GM18519 (cell line): ENCODE measurements around the gene RPL5.

Experiments
- ATAC-seq: cut with Tn5 transposase; IDR thresholded peaks from one replicate; pipeline ENCODE4 v1.9.1; 2021; ENCODE audit warnings: mild to moderate bottlenecking, moderate library complexity; ENCODE audit not compliant: unreplicated experiment, low FRiP score

RPL5 gene

GRCh38 chr1:92817986-92818764 is 13.7 kb upstream of the RPL5 start:
- no peak for ATAC-seq

GRCh38 chr1:92820024-92820423 is 11.8 kb upstream of the RPL5 start:
- no peak for ATAC-seq

DNA sequence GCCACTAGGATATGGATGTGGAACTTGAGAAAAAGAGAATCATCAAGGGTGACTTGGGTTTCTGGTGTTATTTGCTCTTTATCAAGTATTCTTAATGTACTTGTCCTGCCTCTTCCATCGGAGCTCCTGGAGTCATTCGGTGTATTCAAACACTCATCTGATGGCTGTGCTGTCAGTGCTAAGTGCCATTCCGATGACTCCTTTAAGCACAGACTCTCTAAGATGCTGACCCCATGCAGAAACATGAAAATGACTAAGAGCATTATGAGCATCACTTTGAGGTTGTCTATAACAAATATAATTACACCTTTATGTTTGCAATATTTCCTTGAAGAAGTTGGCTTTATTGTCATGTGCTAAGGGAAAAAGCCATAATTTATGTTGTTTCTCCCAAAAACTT is 11.3 kb upstream of the RPL5 start:
- no peak for ATAC-seq

GRCh38 chr1:92822879-92823278 is 9.0 kb upstream of the RPL5 start:
- no peak for ATAC-seq

DNA sequence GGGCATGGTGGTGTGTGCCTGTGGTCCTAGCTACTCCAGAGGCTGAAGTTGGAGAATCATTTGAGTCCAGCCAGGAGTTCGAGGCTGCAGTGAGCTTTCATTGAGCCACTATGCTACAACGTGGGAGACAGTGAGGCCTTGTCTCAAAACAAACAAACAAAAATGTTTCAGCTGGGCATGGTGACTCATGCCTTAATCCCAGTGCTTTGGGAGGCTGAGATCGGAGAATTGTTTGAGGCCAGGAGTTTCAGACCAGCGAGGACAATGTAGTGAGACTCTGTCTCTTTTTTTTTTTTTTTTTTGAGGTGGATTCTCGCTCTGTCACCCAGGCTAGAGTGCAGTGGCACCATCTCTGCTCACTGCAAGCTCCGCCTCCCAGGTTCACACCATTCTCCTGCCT is 5.0 kb upstream of the RPL5 start:
- ATAC-seq: no peak

DNA sequence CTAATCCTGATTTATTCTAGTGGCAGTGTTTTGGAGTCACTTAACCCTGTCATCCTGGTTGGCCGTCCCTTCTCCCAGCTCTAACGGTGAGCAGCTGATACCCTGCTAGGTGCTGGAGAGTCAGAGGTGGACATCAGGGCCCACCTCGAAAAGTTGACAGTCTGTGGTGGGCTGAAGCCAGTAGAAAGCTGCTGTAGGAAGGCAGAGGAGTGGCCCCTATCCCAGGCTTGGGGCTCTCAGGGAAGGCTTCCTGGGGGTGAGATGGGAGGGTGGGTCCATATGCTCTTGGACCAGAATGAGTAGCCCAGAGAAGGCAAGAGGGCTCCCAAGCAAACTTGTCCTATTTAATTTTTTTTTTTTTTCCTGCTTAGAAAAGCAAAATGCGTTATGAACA is 475 bp upstream of the RPL5 start:
- no peak for ATAC-seq

- ATAC-seq: no peak
Measured at GRCh38 chr1:92832537-92833114, 786 bp downstream of the RPL5 start.

DNA sequence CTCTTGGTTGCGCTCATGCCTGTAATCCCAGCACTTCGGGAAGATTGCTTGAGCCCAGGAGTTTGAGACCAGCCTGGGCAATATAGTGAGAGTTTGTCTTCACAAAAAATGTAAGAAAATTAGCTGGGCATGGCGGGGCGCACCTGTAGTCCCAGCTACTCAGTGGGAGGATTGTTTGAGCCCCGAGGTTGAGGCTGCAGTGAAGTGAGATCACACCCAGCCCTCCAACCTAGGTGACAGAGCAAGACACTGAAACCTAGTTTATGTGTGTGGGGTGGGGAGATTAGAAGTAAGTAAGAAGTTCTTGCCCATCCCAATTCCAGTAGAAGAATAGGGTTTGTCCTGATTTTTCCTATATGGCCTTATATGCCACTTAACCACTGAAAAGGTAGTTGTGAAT is 2.0 kb downstream of the RPL5 start:
- no peak for ATAC-seq

GRCh38 chr1:92834617-92835016 is 2.8 kb downstream of the RPL5 start:
- ATAC-seq: no peak

DNA sequence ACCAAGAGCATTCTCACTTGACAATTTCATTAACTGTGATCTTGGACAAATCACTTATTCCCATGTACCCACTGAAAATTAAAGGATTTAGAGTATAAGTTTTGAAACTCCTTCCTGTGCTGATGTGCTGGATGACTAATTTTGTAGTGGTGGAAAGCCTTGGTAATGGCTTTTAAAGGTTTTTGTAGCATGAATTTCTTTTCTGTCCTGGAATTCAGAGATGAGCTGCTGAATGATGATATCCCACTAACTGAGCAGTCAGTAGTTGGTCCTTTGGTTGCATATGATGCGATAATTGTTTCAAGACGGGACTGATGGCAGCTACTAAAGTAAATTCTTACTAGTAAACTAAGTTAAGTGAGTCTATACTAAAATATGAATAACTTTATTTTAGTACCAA is 5.2 kb downstream of the RPL5 start:
- ATAC-seq: no peak

- no peak for ATAC-seq
Measured at GRCh38 chr1:92838519-92838918, 6.7 kb downstream of the RPL5 start.

DNA sequence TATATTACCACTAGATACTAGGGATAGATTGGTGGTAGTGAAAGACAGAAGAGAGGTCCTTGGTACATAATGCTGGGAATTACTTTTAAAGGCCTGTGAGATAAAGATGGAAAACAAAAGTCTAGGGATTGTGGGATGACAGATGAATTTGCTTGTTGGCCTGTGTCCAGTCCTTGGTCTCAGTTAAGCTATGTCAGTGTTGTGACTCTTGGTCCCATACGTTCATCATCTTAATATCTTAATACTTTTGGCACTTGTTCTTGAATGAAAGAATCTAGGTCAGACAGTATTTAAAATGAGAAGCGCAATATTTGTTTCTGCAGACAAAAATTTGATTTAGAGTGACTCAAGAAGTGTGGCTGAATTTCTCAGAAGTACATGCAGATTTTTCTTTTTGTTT is 7.6 kb downstream of the RPL5 start:
- ATAC-seq: no peak

DNA sequence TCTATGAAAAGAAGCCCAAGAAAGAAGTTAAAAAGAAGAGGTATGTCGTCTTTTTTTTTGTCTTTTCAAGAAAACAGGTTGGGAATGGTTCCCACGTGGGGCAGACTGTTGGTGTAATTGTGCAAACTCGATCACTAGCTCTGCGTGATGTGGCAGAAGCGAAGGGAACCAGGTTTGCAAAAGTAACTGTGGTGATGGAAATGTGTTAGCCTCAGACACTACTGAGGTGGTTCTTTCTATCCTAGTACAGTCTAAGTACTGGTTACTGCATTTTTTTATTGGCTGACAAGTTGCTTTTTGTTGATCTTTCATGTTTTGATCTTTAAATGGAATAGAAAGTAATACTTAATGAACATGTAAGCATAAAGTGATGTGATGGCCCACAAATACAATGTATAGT is 8.8 kb downstream of the RPL5 start:
- no peak for ATAC-seq

DNA sequence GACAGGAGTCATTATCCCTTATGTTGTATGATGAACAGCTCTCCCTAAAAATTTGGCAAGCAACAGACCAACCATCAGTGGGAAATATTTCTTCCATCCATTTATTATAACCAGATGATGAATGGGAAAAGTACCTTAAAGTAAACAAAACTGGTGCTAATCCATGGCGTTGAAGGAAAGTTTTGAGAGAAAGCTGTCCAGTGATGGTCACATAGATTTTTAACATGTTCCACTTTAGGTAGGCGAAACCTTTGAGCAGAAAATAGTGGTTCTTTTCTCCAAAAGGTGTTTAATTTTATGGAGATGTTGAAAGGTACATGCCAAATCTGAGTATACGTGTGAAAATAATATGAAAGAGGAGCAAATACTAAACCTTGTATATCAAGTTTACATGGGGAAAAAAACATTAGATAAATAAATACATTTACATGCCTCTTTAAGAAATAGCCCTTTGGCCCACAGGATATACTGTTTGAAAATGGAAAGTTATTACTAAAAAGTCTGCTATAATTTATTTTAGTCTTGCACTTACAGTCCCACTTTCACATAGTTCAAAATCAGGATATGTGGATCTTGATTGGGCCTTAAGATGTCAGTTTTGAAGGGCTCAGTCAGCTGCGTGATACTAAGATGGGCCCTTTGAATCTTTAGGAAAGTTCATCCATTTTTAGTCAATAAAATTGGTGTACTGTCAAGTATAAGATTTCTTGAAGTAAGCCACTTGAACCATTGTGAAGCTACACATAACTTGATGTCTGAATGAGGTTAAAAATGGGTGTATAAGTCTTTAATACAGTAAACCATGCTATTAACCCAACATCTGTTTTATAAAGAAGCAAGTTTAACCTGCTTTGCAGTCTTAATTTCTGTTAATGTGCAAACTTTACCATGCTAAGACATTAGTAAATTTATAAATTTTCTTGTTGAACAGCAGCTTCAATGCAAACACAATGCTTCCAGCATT is 10.5 kb downstream of the RPL5 start:
- ATAC-seq: no peak

- no peak for ATAC-seq
Measured at GRCh38 chr1:92843046-92843423, 11.2 kb downstream of the RPL5 start.

DNA sequence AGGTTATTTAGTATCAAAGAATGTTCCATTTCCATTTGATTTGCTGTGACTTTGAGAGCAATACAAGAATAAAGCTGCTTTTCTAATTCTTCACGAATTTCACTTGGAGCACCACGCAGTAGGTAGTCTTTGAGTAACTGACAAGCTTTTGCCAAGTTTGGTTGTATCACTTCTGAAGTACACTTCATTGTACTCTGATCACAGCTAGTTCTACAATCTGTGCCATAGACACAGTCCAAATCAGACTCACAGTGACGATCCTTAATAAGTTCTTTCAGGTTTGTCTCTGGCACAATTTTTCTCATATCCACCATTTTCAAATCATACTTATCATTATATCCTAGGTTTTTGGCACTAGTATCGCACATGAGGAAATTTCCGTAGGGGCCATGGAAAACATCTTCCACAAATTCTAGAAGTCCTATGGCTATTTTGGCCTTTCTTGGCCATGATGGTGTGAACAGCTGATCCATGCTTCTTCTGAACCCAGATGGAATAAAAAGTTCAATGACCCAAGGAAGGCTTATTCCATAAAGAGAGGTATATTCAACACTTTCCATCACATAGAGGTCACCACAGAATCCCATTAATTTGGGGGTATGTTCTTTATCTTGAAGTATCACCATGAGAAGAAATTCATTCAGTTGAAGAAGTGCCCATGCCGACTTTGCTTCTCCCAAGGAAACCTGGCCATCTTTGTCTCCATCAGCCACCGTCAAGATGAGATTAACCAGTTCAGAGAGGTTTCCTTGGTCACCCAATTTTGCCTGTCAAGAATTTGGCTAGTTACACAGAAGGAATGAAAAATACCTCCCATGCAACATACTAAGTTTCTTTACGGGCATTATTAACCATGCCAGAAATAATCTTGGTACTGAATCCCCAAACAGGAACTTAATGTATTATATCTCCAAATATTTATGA is 11.9 kb downstream of the RPL5 start:
- no peak for ATAC-seq

DNA sequence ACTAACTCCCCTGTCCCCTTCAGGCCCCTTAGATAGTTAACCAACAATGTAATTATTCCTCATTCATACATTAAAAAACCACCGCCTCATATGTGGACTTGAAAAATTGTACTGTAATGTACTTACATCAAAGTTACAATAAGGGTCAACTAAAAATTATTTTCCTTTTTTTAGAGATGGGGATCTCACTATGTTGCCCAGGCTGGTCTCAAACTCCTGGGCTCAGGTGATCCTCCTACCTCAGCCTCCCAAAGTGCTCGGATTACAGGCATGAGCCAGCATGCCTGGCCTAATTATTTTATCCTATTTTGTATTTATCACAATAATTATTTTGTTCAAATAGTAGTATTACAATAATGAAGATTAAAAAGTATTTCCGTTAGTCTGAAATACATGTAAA is 12.6 kb downstream of the RPL5 start:
- no peak for ATAC-seq

- ATAC-seq: no peak
Measured at GRCh38 chr1:92845908-92846307, 14.1 kb downstream of the RPL5 start.

DNA sequence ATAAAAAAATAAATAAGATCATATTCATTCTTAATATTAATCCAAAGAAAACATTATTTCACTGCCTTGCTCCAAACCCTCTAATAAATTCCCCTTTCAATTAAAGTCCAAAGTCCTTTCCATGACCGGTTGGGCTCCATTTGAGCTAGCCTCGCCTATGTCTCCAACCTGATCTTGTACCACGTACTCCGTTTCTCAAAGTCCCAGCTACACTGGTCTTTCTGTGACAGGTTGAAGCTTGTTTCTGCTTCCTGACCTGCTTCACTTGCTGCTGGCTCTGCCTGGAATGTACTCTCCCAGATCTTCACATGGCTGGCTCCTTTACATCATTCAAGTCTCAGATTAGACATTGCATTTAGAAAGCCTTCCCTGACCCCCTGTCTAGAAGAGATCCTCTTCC is 16.4 kb downstream of the RPL5 start:
- ATAC-seq: no peak

GRCh38 chr1:92850019-92850418 is 18.2 kb downstream of the RPL5 start:
- no peak for ATAC-seq
